Measurements from ENCODE around the gene SPTLC3.

DNA sequence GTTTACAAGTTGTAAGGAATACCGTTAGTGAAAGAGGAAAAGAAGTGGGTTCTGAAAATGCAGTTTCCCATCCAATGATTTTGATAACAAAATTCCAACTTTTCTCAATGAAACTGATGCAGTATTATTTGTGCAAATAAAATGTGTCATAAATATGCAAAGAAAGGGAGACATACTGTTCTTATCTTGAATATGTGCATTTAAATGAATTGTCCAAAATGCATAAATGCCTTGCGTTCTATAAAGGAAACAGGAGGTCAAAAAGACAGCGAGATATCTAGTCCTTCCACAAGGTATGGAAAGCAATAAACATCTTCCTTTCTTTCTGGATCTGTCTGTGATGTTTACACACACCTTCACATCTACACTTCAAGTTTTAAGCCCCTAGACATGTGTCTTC lies 157.7 kb downstream of the SPTLC3 start:
- TF ChIP-seq ARNTL (CRISPR knock-in tag; IDR thresholded peaks at IDR 0.05; ENCODE audit: borderline replicate concordance, low read depth), result no peak
- no peak for TF ChIP-seq ESRRG (CRISPR knock-in tag; IDR thresholded peaks at IDR 0.05)
- no peak for TF ChIP-seq RARB (CRISPR knock-in tag; IDR thresholded peaks at IDR 0.05)
- TF ChIP-seq, protein P1, sequence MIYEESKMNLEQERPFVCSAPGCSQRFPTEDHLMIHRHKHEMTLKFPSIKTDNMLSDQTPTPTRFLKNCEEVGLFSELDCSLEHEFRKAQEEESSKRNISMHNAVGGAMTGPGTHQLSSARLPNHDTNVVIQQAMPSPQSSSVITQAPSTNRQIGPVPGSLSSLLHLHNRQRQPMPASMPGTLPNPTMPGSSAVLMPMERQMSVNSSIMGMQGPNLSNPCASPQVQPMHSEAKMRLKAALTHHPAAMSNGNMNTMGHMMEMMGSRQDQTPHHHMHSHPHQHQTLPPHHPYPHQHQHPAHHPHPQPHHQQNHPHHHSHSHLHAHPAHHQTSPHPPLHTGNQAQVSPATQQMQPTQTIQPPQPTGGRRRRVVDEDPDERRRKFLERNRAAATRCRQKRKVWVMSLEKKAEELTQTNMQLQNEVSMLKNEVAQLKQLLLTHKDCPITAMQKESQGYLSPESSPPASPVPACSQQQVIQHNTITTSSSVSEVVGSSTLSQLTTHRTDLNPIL (CRISPR knock-in tag; IDR thresholded peaks at IDR 0.05; ENCODE audit: low read depth), result no peak

Data from SK-N-SH treated with all-trans-retinoic acid at 6 μM for 48 hours (cell line).